GM19395 (cell line): Measurements from ENCODE around the gene ABHD5.
"Not testable (repeated sequence)": the region's sequence is repeated elsewhere in the genome, so short reads cannot be mapped to it uniquely, and the experiment has no call there.

Source experiments
- ATAC-seq: cut with Tn5 transposase; IDR thresholded peaks from one replicate; pipeline ENCODE4 v1.9.1; 2021; ENCODE audit warnings: mild to moderate bottlenecking, moderate library complexity; ENCODE audit not compliant: unreplicated experiment

Gene ABHD5

GRCh38 chr3:43690400-43691119, at the start of gene ABHD5:
TSS of gene ABHD5 (plus strand) at chr3:43690938. CDS start at chr3:43690993, 55 bp downstream.
- peak; percentile 84 for ATAC-seq

- no peak for ATAC-seq
These were observed 49.2 kb upstream of the ABHD5 start for GRCh38 chr3:43641306-43642114.

GRCh38 chr3:43644443-43644842, 46.3 kb upstream of the ABHD5 start:
- no peak for ATAC-seq

GRCh38 chr3:43647331-43648166, 43.2 kb upstream of the ABHD5 start:
- ATAC-seq: no peak

GRCh38 chr3:43648957-43649356, 41.8 kb upstream of the ABHD5 start:
- ATAC-seq: no peak

GRCh38 chr3:43649365-43649968, 41.3 kb upstream of the ABHD5 start:
- ATAC-seq: no peak

GRCh38 chr3:43650345-43650744, 40.4 kb upstream of the ABHD5 start:
- no peak for ATAC-seq

GRCh38 chr3:43656390-43656789, 34.3 kb upstream of the ABHD5 start:
- not testable (repeated sequence) for ATAC-seq

- no peak for ATAC-seq
These were observed 31.4 kb upstream of the ABHD5 start for GRCh38 chr3:43659250-43659880.

- not testable (repeated sequence) for ATAC-seq
These were observed 29.4 kb upstream of the ABHD5 start for GRCh38 chr3:43661376-43661775.

GRCh38 chr3:43665011-43665410, 25.7 kb upstream of the ABHD5 start:
- not testable (repeated sequence) for ATAC-seq

GRCh38 chr3:43670635-43671522, 19.9 kb upstream of the ABHD5 start:
- ATAC-seq: no peak

- ATAC-seq: no peak
These were observed 16.2 kb upstream of the ABHD5 start for GRCh38 chr3:43674345-43675085.

- no peak for ATAC-seq
These were observed 15.1 kb upstream of the ABHD5 start for GRCh38 chr3:43675593-43675992.

- ATAC-seq: no peak
These were observed 14.3 kb upstream of the ABHD5 start for GRCh38 chr3:43676441-43676840.

GRCh38 chr3:43678375-43678774, 12.4 kb upstream of the ABHD5 start:
- not testable (repeated sequence) for ATAC-seq

GRCh38 chr3:43678887-43679449, 11.8 kb upstream of the ABHD5 start:
- ATAC-seq: not testable (repeated sequence)

GRCh38 chr3:43680857-43681256, 9.9 kb upstream of the ABHD5 start:
- not testable (repeated sequence) for ATAC-seq
